B cell (primary cell): ENCODE data around the gene IKZF3. TPM values are rescaled to one million over a fixed set of nuclear protein-coding genes. Genes with fewer than 3 reads are reported as not detected.

ENCODE experiments used
- ATAC-seq: fragments of 200-7000 bp; cut with Tn5 transposase; one replicate; pipeline ENCODE4 v1.10.0; 2021; ENCODE audit warnings: low read depth, mild to moderate bottlenecking, moderate number of reproducible peaks, moderate library complexity
- CTCF ChIA-PET: fragments of 350-600 bp; sonication (Branson Sonifier 250); formaldehyde crosslinking; loops from one replicate; lab custom pipeline; 2021; ENCODE audit warnings: antibody characterized with exemption, inconsistent platforms; lab: Charles Lee
- POLR2A ChIA-PET: fragments of 350-600 bp; sonication (Branson Sonifier 250); formaldehyde crosslinking; loops from one replicate; lab custom pipeline; 2021; ENCODE audit warnings: antibody characterized with exemption; lab: Charles Lee
- DNase-seq: peaks from one replicate; pipeline ENCODE4 v3.0.0; 2013
- H2AFZ ChIP-seq: 2 replicates; pipeline ENCODE4 v1.6.1; 2012; ENCODE audit warnings: mild to moderate bottlenecking, low read depth, low read length; ENCODE audit not compliant: insufficient read depth, poor library complexity, severe bottlenecking
- H3K27ac ChIP-seq, 2 donors: 1 replicate in 1 of 2; 2 replicates in 1 of 2; pipeline ENCODE4 v1.5.1; 2012 to 2013; ENCODE audit warnings: low read length in 2 of 2, mild to moderate bottlenecking in 2 of 2, moderate library complexity in 1 of 2
- H3K27me3 ChIP-seq, 4 experiments: fragments of 200-600 bp in 1 of 4; sonication (generic) in 1 of 4; replicated peaks in 1 of 4; 1 replicate in 2 of 4; 2 replicates in 2 of 4; pipeline versions ENCODE4 v1.6.1 to v1.7.0; 2013 to 2016; ENCODE audit warnings: low read length in 3 of 4, mild to moderate bottlenecking in 2 of 4, mixed read lengths in 1 of 4, moderate library complexity in 1 of 4; ENCODE audit not compliant: insufficient read depth in 4 of 4, control insufficient read depth in 3 of 4; ENCODE audit errors: control extremely low read depth in 1 of 4
- H3K36me3 ChIP-seq, 2 experiments: replicated peaks in 1 of 2; 1 replicate in 1 of 2; 2 replicates in 1 of 2; pipeline versions ENCODE4 v1.6.1 to v1.7.1; 2013; ENCODE audit warnings: low read length in 1 of 2; ENCODE audit not compliant: insufficient read depth in 2 of 2, control insufficient read depth in 1 of 2; ENCODE audit errors: control extremely low read depth in 1 of 2, extremely low read depth in 1 of 2
- H3K4me1 ChIP-seq, 2 donors: fragments of 200-600 bp in 1 of 2; sonication (generic) in 1 of 2; 1 replicate in 1 of 2; 2 replicates in 1 of 2; pipeline versions ENCODE4 v1.5.1 to v1.6.1; 2013 to 2017; ENCODE audit warnings: low read length in 2 of 2; ENCODE audit not compliant: control insufficient read depth in 2 of 2, insufficient read depth in 2 of 2
- H3K4me2 ChIP-seq: replicated peaks from 2 replicates; pipeline ENCODE3; 2012; ENCODE audit warnings: mild to moderate bottlenecking, low read depth, low read length; ENCODE audit not compliant: poor library complexity, severe bottlenecking
- H3K4me3 ChIP-seq, 5 experiments: fragments of 200-600 bp in 1 of 5; sonication (generic) in 1 of 5; 1 replicate in 3 of 5; 2 replicates in 2 of 5; pipeline versions ENCODE4 v1.5.1 to v1.7.0; 2011 to 2016; ENCODE audit warnings: low read length in 4 of 5, mild to moderate bottlenecking in 4 of 5, low read depth in 2 of 5, control low read depth in 1 of 5, moderate library complexity in 1 of 5; ENCODE audit not compliant: insufficient read depth in 1 of 5; ENCODE audit errors: control extremely low read depth in 1 of 5, extremely low read depth in 1 of 5
- H3K79me2 ChIP-seq: fragments of 200-600 bp; sonication (generic); one replicate; pipeline ENCODE4 v1.6.0; 2016; ENCODE audit warnings: low read length; ENCODE audit not compliant: control insufficient read depth, insufficient read depth
- H3K9ac ChIP-seq: fragments of 200-600 bp; sonication (generic); 2 replicates; pipeline ENCODE4 v1.6.1; 2017; ENCODE audit warnings: mild to moderate bottlenecking, low read length, moderate library complexity
- H3K9me3 ChIP-seq, 3 donors: one replicate each; pipeline versions ENCODE4 v1.6.1 to v1.7.1; 2013; ENCODE audit warnings: low read length in 2 of 3; ENCODE audit not compliant: control insufficient read depth in 2 of 3, insufficient read depth in 1 of 3; ENCODE audit errors: control extremely low read depth in 1 of 3
- H4K20me1 ChIP-seq: 2 replicates; pipeline ENCODE4 v1.6.0; 2012; ENCODE audit warnings: mild to moderate bottlenecking, low read length; ENCODE audit not compliant: insufficient read depth, control insufficient read depth, poor library complexity, severe bottlenecking
- H3K27ac Mint-ChIP-seq: one replicate; pipeline ENCODE4 v1.8.0; 2021; ENCODE audit warnings: mixed read lengths
- H3K27me3 Mint-ChIP-seq: one replicate; pipeline ENCODE4 v1.8.0; 2021; ENCODE audit warnings: mixed read lengths
- H3K4me1 Mint-ChIP-seq: one replicate; pipeline ENCODE4 v1.8.0; 2021; ENCODE audit warnings: mixed read lengths
- H3K4me3 Mint-ChIP-seq: one replicate; pipeline ENCODE4 v1.8.0; 2021; ENCODE audit warnings: mixed read lengths
- H3K9me3 Mint-ChIP-seq: one replicate; pipeline ENCODE4 v1.8.0; 2022; ENCODE audit warnings: mixed read lengths; ENCODE audit not compliant: insufficient read depth
- EZH2 ChIP-seq: IDR thresholded peaks from 2 replicates; pipeline ENCODE4 v1.6.1; 2012; ENCODE audit warnings: borderline replicate concordance, low read depth, mild to moderate bottlenecking, moderate library complexity, low read length; ENCODE audit not compliant: insufficient read depth, poor library complexity, severe bottlenecking
- WGBS: methylation state at CpG from one replicate; pipeline ENCODE4 v1.1.5; 2013; ENCODE audit warnings: missing lambda C conversion rate; ENCODE audit not compliant: insufficient coverage; 5-methylcytosine and 5-hydroxymethylcytosine counted together
- intact Hi-C: fragments of 100-400 bp; cut with micrococcal nuclease; formaldehyde crosslinking; loops from one replicate; pipeline ENCODE4 v1.10.0; 2022
- polyA plus RNA-seq: library from polyadenylated mRNA; depleted of rRNA; stranded (reverse); fragments of >200 nt; gene quantifications from 2 replicates; pipeline ENCODE4 v1.2.3, GENCODE V29; 2012
- total RNA-seq, 2 donors: library from RNA; stranded (reverse); fragments of 120-200 nt in 1 of 2; gene quantifications; 1 replicate in 1 of 2; 2 replicates in 1 of 2; pipeline versions ENCODE4 v1.2.3 to v1.2.4, GENCODE V29; 2013 to 2022
- TF ChIP-seq, protein P1 (sequence below): fragments of 200-600 bp; IDR thresholded peaks from one replicate; pipeline ENCODE4 v1.8.0; 2022; ENCODE audit warnings: antibody characterized with exemption, mild to moderate bottlenecking

Gene IKZF3
- total and polyA plus RNA-seq, 2 donors (not counting 1 experiment from before 2014, with no cell fraction given) = 63.0 to 178 TPM

DNA sequence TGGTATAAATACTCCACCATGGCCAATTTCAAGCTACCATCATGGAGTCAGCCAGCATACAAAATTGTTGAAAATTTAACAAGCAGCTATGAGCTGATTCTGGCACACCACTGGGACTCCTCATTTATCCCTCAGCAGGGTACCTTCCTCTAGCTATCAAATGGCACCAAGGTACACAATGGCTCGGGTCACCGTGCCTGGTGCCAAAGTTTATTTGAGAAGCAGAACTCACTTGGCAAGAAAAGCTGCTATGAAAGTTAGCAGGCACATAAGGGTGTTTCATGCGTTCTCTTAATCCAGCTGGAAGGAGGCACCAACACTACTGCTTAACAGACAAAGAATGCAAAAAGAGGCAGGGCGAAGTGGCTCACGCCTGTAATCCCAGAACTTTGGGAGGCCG, 51.6 kb downstream of the IKZF3 start:
- Histone ChIP-seq H3K9ac (no peak overlapping the region), H2AFZ (no peak overlapping the region), H3K9me3 (peaks cover 0 to 1% (median 0%) of the 10 kb centered on the region in 3 donors), H3K79me2 (peaks cover 96% of the 10 kb centered on the region), H3K36me3 (peaks cover 18 to 72% of the 10 kb centered on the region in 2 experiments), H3K27me3 (no peaks in the 10 kb centered on the region), H3K4me1 (peaks cover 26 to 35% of the 10 kb centered on the region in 2 donors), H3K4me2 (no peak overlapping the region), H3K27ac (peak overlapping the region in 1 of 2 donors; percentile 79), H4K20me1 (no peaks in the 10 kb centered on the region), H3K4me3 (no peak overlapping the region)
- H3K27ac Mint-ChIP-seq = peak overlapping the region; percentile 80
- no peaks in the 10 kb centered on the region for H3K27me3 Mint-ChIP-seq
- 100% methylated on average over 4 of the region's 6 CpGs for WGBS
- intact Hi-C loops = no loop called here
- TF ChIP-seq EZH2 = no peak
- TF ChIP-seq, protein P1, sequence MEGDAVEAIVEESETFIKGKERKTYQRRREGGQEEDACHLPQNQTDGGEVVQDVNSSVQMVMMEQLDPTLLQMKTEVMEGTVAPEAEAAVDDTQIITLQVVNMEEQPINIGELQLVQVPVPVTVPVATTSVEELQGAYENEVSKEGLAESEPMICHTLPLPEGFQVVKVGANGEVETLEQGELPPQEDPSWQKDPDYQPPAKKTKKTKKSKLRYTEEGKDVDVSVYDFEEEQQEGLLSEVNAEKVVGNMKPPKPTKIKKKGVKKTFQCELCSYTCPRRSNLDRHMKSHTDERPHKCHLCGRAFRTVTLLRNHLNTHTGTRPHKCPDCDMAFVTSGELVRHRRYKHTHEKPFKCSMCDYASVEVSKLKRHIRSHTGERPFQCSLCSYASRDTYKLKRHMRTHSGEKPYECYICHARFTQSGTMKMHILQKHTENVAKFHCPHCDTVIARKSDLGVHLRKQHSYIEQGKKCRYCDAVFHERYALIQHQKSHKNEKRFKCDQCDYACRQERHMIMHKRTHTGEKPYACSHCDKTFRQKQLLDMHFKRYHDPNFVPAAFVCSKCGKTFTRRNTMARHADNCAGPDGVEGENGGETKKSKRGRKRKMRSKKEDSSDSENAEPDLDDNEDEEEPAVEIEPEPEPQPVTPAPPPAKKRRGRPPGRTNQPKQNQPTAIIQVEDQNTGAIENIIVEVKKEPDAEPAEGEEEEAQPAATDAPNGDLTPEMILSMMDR = no peak
- H3K4me3 Mint-ChIP-seq = peak overlapping the region; percentile 13
- ATAC-seq = no peak
- ChIA-PET CTCF (interaction anchor here (0.7 to 1.3 kb wide), 4 partner anchors 22 to 191 kb away, joined by 3 to 4 read pairs (median 3); no protein-coding TSS in a partner anchor), POLR2A (interaction anchor here (0.6 to 1.0 kb wide), 3 partner anchors 33 to 754 kb away, joined by 3 to 4 read pairs (median 3); partner anchors contain the start of gene MIEN1)
- H3K4me1 Mint-ChIP-seq = peaks cover 71% of the 10 kb centered on the region
- no peak for DNase-seq
- H3K9me3 Mint-ChIP-seq = no peaks in the 10 kb centered on the region

- peaks cover 73% of the 10 kb centered on the region for H3K4me1 Mint-ChIP-seq
- Histone ChIP-seq H2AFZ (no peak overlapping the region), H3K9me3 (peaks cover 0 to 1% (median 0%) of the 10 kb centered on the region in 3 donors), H3K27ac (peak overlapping the region in 1 of 2 donors; percentile 79), H3K79me2 (peaks cover 97% of the 10 kb centered on the region), H3K27me3 (no peaks in the 10 kb centered on the region), H3K4me3 (no peak overlapping the region), H3K36me3 (peaks cover 18 to 71% of the 10 kb centered on the region in 2 experiments), H3K9ac (no peak overlapping the region), H3K4me1 (peaks cover 33 to 35% of the 10 kb centered on the region in 2 donors), H4K20me1 (no peaks in the 10 kb centered on the region), H3K4me2 (no peak overlapping the region)
- H3K27me3 Mint-ChIP-seq = no peaks in the 10 kb centered on the region
- no peak for DNase-seq
- H3K4me3 Mint-ChIP-seq = no peak overlapping the region
- TF ChIP-seq, protein P1 = no peak
- no peak for TF ChIP-seq EZH2
- ChIA-PET POLR2A (no interaction called here), CTCF (interaction anchor here (0.6 to 1.3 kb wide), 2 partner anchors 13 to 32 kb away, joined by 4 to 6 read pairs; no protein-coding TSS in a partner anchor)
- intact Hi-C loops = no loop called here
- WGBS = 70% methylated on average over 1 of the region's 4 CpGs
- no peak for ATAC-seq
- peak overlapping the region; percentile 85 for H3K27ac Mint-ChIP-seq
- H3K9me3 Mint-ChIP-seq = no peaks in the 10 kb centered on the region
Observed at GRCh38 chr17:39810939-39811728, 53.0 kb downstream of the IKZF3 start.
